ENCODE measurements around the gene CORT. TPM values are rescaled to one million over a fixed set of nuclear protein-coding genes. Genes with fewer than 3 reads are reported as not detected.

CORT gene
- total RNA-seq, 1 donor: 0.36 TPM

DNA sequence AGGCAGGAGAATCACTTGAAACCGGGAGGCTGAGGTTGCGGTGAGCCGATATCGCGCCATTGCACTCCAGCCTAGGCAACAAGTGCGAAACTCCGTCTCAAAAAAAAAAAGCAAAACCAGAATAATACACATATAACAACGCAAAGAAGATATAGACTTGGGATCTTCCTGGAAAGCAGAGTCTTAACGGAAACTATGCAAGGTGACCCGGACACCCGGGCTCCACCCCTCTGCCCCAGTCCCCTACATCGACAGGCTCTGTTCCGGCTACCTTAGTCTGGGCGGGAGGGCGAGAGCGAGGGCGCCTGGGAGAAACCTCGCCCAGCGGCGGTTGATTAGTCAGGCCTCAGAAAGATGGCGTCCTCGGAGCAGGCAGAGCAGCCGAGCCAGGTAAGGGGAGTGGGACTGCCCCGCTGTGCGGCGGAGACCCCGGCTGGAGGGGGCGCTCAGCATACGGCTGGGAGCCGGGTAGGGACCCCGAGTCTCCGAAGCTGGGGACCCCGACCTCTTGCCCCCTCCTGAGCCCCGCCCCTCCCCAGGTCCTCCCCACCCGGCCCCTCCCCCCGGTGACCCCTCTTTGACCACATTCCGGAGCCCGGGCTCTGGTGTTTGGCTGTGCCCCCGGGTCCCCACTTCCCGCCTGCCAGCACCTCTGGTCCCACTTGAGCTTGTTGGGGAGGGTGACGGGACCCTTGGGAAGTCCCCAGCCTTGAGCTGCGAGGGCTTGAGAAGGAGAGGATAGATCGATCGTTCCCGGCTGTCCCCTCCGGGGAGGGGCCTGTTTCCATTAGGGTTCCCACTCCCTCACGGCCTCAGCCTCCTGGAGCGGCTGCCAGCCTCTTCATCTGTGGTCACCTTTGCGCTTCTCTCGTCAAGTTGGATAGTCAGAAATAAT, 25.0 kb downstream of the CORT start, which contains the start of gene PEX14:
Gene PEX14, plus strand, starts transcription at position 338 of the 895 bp plus-strand sequence. Its CDS starts 17 bp downstream, at position 355.
- no peaks in the 10 kb centered on the region for H3K27me3 ChIP-seq (ENCODE audit: insufficient read depth, low read length)
- H3K4me3 ChIP-seq (ENCODE audit: insufficient read depth, low read length): peak within 1 kb of the TSS; percentile 94
- H3K9me3 ChIP-seq (ENCODE audit: low read depth, low read length): no peaks in the 10 kb centered on the region
- H4K20me1 ChIP-seq (ENCODE audit: insufficient read depth, low read length): peaks cover 10% of the 10 kb centered on the region
- no peaks in the 10 kb centered on the region for H3K36me3 ChIP-seq (ENCODE audit: insufficient read depth, low read length)
- TF ChIP-seq, protein P1, sequence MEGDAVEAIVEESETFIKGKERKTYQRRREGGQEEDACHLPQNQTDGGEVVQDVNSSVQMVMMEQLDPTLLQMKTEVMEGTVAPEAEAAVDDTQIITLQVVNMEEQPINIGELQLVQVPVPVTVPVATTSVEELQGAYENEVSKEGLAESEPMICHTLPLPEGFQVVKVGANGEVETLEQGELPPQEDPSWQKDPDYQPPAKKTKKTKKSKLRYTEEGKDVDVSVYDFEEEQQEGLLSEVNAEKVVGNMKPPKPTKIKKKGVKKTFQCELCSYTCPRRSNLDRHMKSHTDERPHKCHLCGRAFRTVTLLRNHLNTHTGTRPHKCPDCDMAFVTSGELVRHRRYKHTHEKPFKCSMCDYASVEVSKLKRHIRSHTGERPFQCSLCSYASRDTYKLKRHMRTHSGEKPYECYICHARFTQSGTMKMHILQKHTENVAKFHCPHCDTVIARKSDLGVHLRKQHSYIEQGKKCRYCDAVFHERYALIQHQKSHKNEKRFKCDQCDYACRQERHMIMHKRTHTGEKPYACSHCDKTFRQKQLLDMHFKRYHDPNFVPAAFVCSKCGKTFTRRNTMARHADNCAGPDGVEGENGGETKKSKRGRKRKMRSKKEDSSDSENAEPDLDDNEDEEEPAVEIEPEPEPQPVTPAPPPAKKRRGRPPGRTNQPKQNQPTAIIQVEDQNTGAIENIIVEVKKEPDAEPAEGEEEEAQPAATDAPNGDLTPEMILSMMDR (IDR thresholded peaks at IDR 0.05; ENCODE audit: extremely low read depth, low read depth, low read length): no peak
- H2AFZ ChIP-seq (ENCODE audit: low read length): peak within 1 kb of the TSS; percentile 91
- peak; percentile 97 for DNase-seq (ENCODE audit: insufficient read length, low spot score, missing footprints)
- peak within 1 kb of the TSS; percentile 47 for H3K27ac ChIP-seq (ENCODE audit: low read depth, low read length)
- H3K4me2 ChIP-seq (ENCODE audit: insufficient read depth, low read length): peak within 1 kb of the TSS; percentile 94
- peaks cover 58% of the 10 kb centered on the region for H3K79me2 ChIP-seq (ENCODE audit: insufficient read depth, low read length)
- H3K4me1 ChIP-seq (ENCODE audit: insufficient read depth, low read length): peaks cover 10% of the 10 kb centered on the region

DNA sequence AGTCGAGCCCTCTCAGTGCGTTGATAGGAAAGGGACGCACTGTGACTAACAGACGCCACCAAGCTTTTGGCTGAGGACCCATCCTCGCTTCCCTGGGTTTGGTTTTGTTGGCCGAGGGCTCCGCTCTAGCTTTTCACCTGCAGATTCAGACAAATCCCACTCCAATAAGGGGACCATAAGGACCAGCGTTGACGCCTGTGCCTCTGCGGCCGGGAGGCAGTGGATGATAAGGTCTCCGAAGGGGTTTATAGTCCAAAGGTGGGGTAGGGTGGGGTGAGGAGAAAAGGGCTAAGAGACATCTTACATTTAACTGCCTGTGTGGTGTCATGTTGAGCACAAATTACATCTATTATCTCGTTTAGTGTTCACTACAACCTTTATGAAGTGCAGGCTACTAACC, 25.7 kb downstream of the CORT start:
- Histone ChIP-seq H3K79me2 (ENCODE audit: insufficient read depth, low read length) (peaks cover 60% of the 10 kb centered on the region), H3K4me1 (ENCODE audit: insufficient read depth, low read length) (peaks cover 10% of the 10 kb centered on the region), H3K27me3 (ENCODE audit: insufficient read depth, low read length) (no peaks in the 10 kb centered on the region), H3K4me2 (ENCODE audit: insufficient read depth, low read length) (peak overlapping the region; percentile 94), H2AFZ (ENCODE audit: low read length) (peak overlapping the region; percentile 91), H3K9me3 (ENCODE audit: low read depth, low read length) (no peaks in the 10 kb centered on the region), H4K20me1 (ENCODE audit: insufficient read depth, low read length) (peaks cover 10% of the 10 kb centered on the region), H3K36me3 (ENCODE audit: insufficient read depth, low read length) (no peaks in the 10 kb centered on the region), H3K4me3 (ENCODE audit: insufficient read depth, low read length) (peak overlapping the region; percentile 94), H3K27ac (ENCODE audit: low read depth, low read length) (peak overlapping the region; percentile 47)
- DNase-seq (ENCODE audit: insufficient read length, low spot score, missing footprints): no peak
- TF ChIP-seq, protein P1 (IDR thresholded peaks at IDR 0.05; ENCODE audit: extremely low read depth, low read depth, low read length): no peak

DNA sequence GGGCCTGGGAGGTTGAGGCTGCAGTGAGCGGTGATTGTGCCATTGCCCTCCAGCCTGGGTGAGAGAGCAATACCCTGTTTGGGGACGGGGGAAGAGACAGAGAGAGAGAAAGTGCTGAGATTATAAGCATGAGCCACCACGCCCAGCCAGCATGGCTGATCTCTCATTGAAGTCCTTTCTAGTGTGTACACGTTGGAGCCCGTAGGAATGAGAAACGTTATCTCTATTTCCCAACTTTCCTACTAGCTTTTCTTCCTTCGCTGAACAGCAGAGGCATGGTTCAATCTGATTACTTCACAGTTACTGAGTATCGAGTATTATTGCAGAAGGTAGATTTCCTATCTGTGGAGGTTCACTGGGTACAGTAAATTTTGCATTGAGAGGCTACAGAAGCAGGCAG, 29.5 kb downstream of the CORT start:
- H3K79me2 ChIP-seq (ENCODE audit: insufficient read depth, low read length): peaks cover 82% of the 10 kb centered on the region
- no peak for DNase-seq (ENCODE audit: insufficient read length, low spot score, missing footprints)
- H3K4me3 ChIP-seq (ENCODE audit: insufficient read depth, low read length): no peak overlapping the region

DNA sequence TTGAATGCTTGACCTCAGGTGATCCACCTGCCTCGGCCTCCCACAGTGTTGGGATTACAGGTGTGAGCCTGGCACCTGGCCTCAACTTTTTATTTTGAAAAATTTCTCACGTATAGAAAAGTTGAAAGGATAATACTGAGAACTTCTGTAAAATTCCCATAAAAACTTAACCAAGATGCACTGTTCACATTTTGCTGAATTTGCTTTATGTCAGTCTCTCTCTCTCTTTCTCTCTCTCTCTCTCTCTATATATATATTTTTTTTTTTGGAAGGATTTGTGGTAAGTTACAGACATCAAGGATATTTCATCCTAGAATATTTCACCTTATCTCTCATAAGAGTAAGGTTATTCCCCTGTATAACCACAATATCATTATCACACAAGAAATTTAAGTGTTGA, 30.8 kb downstream of the CORT start:
- Histone ChIP-seq H3K27ac (ENCODE audit: low read depth, low read length) (no peak overlapping the region), H3K4me2 (ENCODE audit: insufficient read depth, low read length) (no peak overlapping the region), H3K27me3 (ENCODE audit: insufficient read depth, low read length) (no peaks in the 10 kb centered on the region), H3K4me1 (ENCODE audit: insufficient read depth, low read length) (peaks cover 11% of the 10 kb centered on the region), H2AFZ (ENCODE audit: low read length) (no peak overlapping the region), H3K4me3 (ENCODE audit: insufficient read depth, low read length) (no peak overlapping the region), H3K36me3 (ENCODE audit: insufficient read depth, low read length) (no peaks in the 10 kb centered on the region), H3K9me3 (ENCODE audit: low read depth, low read length) (no peaks in the 10 kb centered on the region), H4K20me1 (ENCODE audit: insufficient read depth, low read length) (peaks cover 31% of the 10 kb centered on the region), H3K79me2 (ENCODE audit: insufficient read depth, low read length) (peaks cover 83% of the 10 kb centered on the region)
- no peak for DNase-seq (ENCODE audit: insufficient read length, low spot score, missing footprints)
- TF ChIP-seq, protein P1 (IDR thresholded peaks at IDR 0.05; ENCODE audit: extremely low read depth, low read depth, low read length): no peak

More for the DNA sequence above, 29.5 kb downstream of the CORT start:
- peaks cover 10% of the 10 kb centered on the region for H3K4me1 ChIP-seq (ENCODE audit: insufficient read depth, low read length)
- no peaks in the 10 kb centered on the region for H3K27me3 ChIP-seq (ENCODE audit: insufficient read depth, low read length)
- TF ChIP-seq, protein P1 (IDR thresholded peaks at IDR 0.05; ENCODE audit: extremely low read depth, low read depth, low read length): no peak
- H4K20me1 ChIP-seq (ENCODE audit: insufficient read depth, low read length): peaks cover 21% of the 10 kb centered on the region
- H3K9me3 ChIP-seq (ENCODE audit: low read depth, low read length): no peaks in the 10 kb centered on the region
- H2AFZ ChIP-seq (ENCODE audit: low read length): no peak overlapping the region
- H3K36me3 ChIP-seq (ENCODE audit: insufficient read depth, low read length): no peaks in the 10 kb centered on the region
- H3K27ac ChIP-seq (ENCODE audit: low read depth, low read length): no peak overlapping the region
- no peak overlapping the region for H3K4me2 ChIP-seq (ENCODE audit: insufficient read depth, low read length)

All from osteoblast (primary cell).